Parathyroid adenoma (tissue), 2 donors: ENCODE data around the gene DGLUCY.

ENCODE experiments used
- H2AFZ ChIP-seq: fragments of 300-600 bp; sonication (generic); one replicate; pipeline ENCODE4 v1.7.0; 2017; ENCODE audit warnings: antibody characterized with exemption, mild to moderate bottlenecking
- H3K27ac ChIP-seq: fragments of 300-600 bp; sonication (generic); one replicate; pipeline ENCODE4 v1.7.0; 2017
- H3K27me3 ChIP-seq: fragments of 300-600 bp; sonication (generic); one replicate; pipeline ENCODE4 v1.7.0; 2017; ENCODE audit warnings: low read length; ENCODE audit not compliant: control insufficient read depth, insufficient read depth
- H3K36me3 ChIP-seq: fragments of 300-600 bp; sonication (generic); one replicate; pipeline ENCODE4 v1.7.0; 2017; ENCODE audit warnings: low read length; ENCODE audit not compliant: control insufficient read depth, insufficient read depth
- H3K4me1 ChIP-seq: fragments of 300-600 bp; sonication (generic); one replicate; pipeline ENCODE4 v1.7.0; 2017; ENCODE audit warnings: control low read depth
- H3K4me2 ChIP-seq: fragments of 300-600 bp; sonication (generic); one replicate; pipeline ENCODE4 v1.7.0; 2017; ENCODE audit warnings: low read length
- H3K4me3 ChIP-seq: fragments of 300-600 bp; sonication (generic); one replicate; pipeline ENCODE4 v1.7.0; 2017; ENCODE audit warnings: low read depth, low read length
- H3K79me2 ChIP-seq: fragments of 300-600 bp; sonication (generic); one replicate; pipeline ENCODE4 v1.7.0; 2017; ENCODE audit warnings: control low read depth
- H3K9ac ChIP-seq: fragments of 300-600 bp; sonication (generic); one replicate; pipeline ENCODE4 v1.7.0; 2017; ENCODE audit warnings: mild to moderate bottlenecking
- H3K9me3 ChIP-seq: fragments of 300-600 bp; sonication (generic); one replicate; pipeline ENCODE4 v1.7.0; 2017; ENCODE audit warnings: low read length; ENCODE audit not compliant: control insufficient read depth
- CTCF ChIP-seq: fragments of 300-600 bp; sonication (generic); IDR thresholded peaks from one replicate; pipeline ENCODE4 v1.7.0; 2017; ENCODE audit warnings: antibody characterized with exemption, mild to moderate bottlenecking
- donor health status: primary hyperparathyroidism.

DGLUCY gene

DNA sequence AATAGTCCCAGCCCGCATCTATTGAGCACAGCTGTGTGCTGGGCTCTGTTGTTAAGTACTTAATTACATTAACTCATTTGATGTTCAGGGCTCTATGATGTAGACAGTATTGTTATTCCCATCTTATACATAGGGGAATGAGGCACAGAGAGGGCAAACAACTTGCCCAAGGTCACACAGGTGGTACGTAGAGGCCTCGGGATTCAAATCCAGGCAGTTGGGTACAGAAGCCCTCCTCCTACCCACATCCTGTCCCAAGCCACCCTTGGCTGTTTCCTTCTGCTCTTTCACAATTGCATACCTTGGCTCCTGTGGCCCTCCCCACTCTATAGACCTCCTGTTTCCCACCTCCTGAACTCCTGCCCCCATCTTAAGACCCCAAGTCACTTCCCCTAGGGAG, 140.6 kb downstream of the DGLUCY start:
- no peak for TF ChIP-seq CTCF
- H3K4me3 ChIP-seq = no peak overlapping the region
- H3K27me3 ChIP-seq = no peaks in the 10 kb centered on the region
- peak overlapping the region; percentile 95 for H2AFZ ChIP-seq
- H3K27ac ChIP-seq = no peak overlapping the region
- H3K79me2 ChIP-seq = no peaks in the 10 kb centered on the region
- H3K9me3 ChIP-seq = no peaks in the 10 kb centered on the region
- H3K4me1 ChIP-seq = peaks cover 19% of the 10 kb centered on the region
- no peak overlapping the region for H3K4me2 ChIP-seq
- H3K36me3 ChIP-seq = no peaks in the 10 kb centered on the region
- H3K9ac ChIP-seq = no peak overlapping the region

DNA sequence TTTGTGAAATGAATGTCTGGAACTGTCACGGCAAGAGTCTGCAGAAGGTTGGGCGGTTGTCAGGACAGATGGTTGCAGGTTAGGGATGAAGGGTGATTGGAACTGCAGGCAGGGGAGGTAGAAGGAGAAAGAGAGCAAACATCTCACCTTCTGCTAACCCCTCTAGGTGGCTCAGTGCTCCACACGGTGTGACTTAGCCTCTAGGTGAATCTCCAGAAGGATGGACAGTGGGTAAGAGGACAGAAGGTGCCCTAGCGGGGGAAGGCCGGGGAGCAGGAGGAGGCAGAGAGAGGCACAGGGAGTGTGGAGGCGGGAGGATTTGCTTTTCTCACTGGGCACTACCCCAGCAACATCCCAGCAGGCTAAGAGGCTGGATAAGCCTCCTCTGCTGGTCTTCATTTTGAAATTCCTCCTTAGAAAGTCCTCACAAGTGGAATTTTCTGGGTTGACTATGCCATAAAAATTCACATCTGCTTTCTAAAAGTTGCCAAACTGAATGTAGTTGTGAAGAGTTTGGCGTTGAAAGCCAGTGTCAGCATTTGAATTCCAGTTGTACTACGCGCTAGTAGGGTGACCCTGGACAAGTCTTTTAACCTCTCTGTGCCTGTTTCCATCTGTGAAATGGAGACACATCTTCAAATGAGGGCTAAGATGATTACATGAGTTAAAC, 141.3 kb downstream of the DGLUCY start:
- peak overlapping the region; percentile 39 for H2AFZ ChIP-seq
- no peak overlapping the region for H3K4me2 ChIP-seq
- H3K27ac ChIP-seq = no peak overlapping the region
- no peak overlapping the region for H3K4me3 ChIP-seq
- no peak overlapping the region for H3K9ac ChIP-seq
- H3K9me3 ChIP-seq = no peaks in the 10 kb centered on the region
- H3K4me1 ChIP-seq = peaks cover 19% of the 10 kb centered on the region
- H3K36me3 ChIP-seq = no peaks in the 10 kb centered on the region
- H3K79me2 ChIP-seq = no peaks in the 10 kb centered on the region
- TF ChIP-seq CTCF = peak; percentile 45
- H3K27me3 ChIP-seq = no peaks in the 10 kb centered on the region

GRCh38 chr14:91256661-91257060, 142.8 kb downstream of the DGLUCY start:
- Histone ChIP-seq H3K27me3 (no peaks in the 10 kb centered on the region), H3K36me3 (no peaks in the 10 kb centered on the region), H3K4me1 (peaks cover 19% of the 10 kb centered on the region), H3K4me2 (no peak overlapping the region), H3K79me2 (no peaks in the 10 kb centered on the region), H3K9me3 (no peaks in the 10 kb centered on the region), H3K27ac (no peak overlapping the region), H3K4me3 (no peak overlapping the region), H3K9ac (no peak overlapping the region), H2AFZ (no peak overlapping the region)
- TF ChIP-seq CTCF = no peak

DNA sequence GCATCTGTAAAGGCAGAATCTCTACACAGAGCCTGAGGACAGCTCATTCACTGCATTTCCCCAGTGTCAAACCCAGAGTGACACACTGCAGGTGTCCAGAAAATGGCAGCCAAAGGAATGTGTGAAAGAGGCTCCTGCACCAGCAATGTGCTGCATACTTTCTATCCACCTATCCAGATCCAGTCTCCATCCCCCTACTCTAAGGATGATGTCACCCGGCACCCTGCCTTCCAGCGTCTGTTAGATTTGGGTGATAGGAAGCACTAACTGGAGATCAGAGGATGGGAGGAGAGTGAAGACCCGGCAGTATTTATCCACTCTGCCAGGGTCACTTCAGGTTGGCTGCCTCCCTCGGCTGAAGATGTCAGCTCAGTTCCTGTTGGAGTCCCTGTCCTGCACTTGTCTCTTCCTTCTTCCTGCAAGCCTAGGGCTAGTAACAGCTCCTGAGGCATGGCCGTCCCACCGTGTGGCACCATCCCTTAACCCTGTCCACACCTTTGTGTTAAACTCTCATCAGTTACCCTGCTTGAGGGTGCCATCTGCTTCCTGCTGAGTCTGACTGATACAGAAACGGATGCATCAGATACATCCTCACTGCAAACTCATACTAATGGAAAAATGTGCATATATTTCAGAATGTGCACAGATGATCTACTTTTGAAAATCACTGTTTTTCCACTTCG, 143.6 kb downstream of the DGLUCY start:
- TF ChIP-seq CTCF = no peak
- H3K27ac ChIP-seq = no peak overlapping the region
- H2AFZ ChIP-seq = peak overlapping the region; percentile 71
- H3K4me1 ChIP-seq = peaks cover 19% of the 10 kb centered on the region
- H3K36me3 ChIP-seq = no peaks in the 10 kb centered on the region
- H3K4me3 ChIP-seq = no peak overlapping the region
- no peak overlapping the region for H3K9ac ChIP-seq
- no peak overlapping the region for H3K4me2 ChIP-seq
- H3K9me3 ChIP-seq = no peaks in the 10 kb centered on the region
- no peaks in the 10 kb centered on the region for H3K79me2 ChIP-seq
- H3K27me3 ChIP-seq = no peaks in the 10 kb centered on the region
